Sigmoid colon (tissue), 4 donors: ENCODE data around the gene CDX2.

ENCODE experiments used
- CTCF ChIP-seq, 4 experiments: fragments of 450-650 bp in 3 of 4; fragments of 200-600 bp in 1 of 4; IDR thresholded peaks; one replicate each; pipeline ENCODE4 v1.5.1; 2016 to 2019; ENCODE audit warnings: antibody characterized with exemption in 4 of 4, mild to moderate bottlenecking in 3 of 4, moderate library complexity in 2 of 4
- POLR2A ChIP-seq, 2 donors: fragments of 450-650 bp; IDR thresholded peaks; one replicate each; pipeline ENCODE4 v1.6.1; 2016; ENCODE audit warnings: antibody characterized with exemption in 2 of 2, mild to moderate bottlenecking in 2 of 2, moderate library complexity in 2 of 2
- POLR2AphosphoS5 ChIP-seq, 4 donors: sonication (generic); formaldehyde crosslinking; IDR thresholded peaks; one replicate each; pipeline ENCODE4 v1.6.1; 2017; ENCODE audit warnings: antibody characterized with exemption in 4 of 4

DNA sequence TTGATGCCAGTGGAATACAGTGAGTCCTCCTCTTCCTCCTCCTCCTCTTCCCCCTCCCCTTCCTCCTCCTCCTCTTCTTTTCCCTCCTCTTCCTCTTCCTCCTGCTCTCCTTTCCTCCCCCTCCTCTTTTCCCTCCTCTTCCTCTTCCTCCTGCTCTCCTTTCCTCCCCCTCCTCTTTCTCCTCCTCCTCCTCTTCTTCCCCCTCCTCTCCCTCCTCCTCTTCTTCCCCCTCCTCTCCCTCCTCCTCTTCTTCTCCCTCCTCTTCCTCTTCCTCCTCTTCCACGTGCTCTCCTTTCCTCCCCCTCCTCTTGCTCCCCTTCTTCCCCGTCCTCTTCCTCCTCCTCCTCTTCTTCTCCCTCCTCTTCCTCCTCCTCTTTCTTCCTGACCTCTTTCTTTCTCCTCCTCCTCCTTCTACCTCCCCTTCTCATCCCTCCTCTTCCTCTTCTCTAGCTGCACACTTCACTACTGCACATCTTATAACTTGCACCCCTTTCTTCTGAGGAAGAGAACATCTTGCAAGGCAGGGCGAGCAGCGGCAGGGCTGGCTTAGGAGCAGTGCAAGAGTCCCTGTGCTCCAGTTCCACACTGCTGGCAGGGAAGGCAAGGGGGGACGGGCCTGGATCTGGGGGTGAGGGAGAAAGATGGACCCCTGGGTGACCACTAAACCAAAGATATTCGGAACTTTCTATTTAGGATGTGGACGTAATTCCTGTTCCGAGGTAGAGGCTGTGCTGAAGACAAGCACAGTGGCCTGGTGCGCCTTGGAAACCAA is 43.7 kb downstream of the CDX2 start:
- TF ChIP-seq POLR2A (IDR thresholded peaks at IDR 0.05), result no peak
- no peak for TF ChIP-seq CTCF (IDR thresholded peaks at IDR 0.05)
- TF ChIP-seq POLR2AphosphoS5 (IDR thresholded peaks at IDR 0.05), result no peak
